HCT116 (cell line): ENCODE results near the gene ENTPD5. TPM values are rescaled to one million over a fixed set of nuclear protein-coding genes. Genes with fewer than 3 reads are reported as not detected.

Experiments used
- ATAC-seq: fragments of 200-7000 bp; cut with Tn5 transposase; 2 replicates; pipeline ENCODE4 v1.9.1; 2020; ENCODE audit warnings: mild to moderate bottlenecking, moderate library complexity
- BruUV-seq: library from RNA; stranded (reverse); fragments of 400-500 nt; replicated peaks from 2 replicates; lab custom pipeline; 2021; lab: Mats Ljungman, UMichigan
- CTCF ChIA-PET: fragments of 300-600 bp; sonication (Branson Sonifier 250); formaldehyde crosslinking; loops from one replicate; lab custom pipeline; 2021; ENCODE audit warnings: antibody characterized with exemption; lab: Charles Lee
- POLR2A ChIA-PET: fragments of 300-600, 350-600 bp; sonication (Branson Sonifier 250); formaldehyde crosslinking; loops from one replicate; lab custom pipeline; 2021; ENCODE audit warnings: antibody characterized with exemption; lab: Charles Lee
- RAD21 ChIA-PET, 2 experiments: fragments of 300-600 bp; sonication (Branson Sonifier 250); formaldehyde crosslinking; loops; one replicate each; lab custom pipeline; 2023; ENCODE audit warnings: low total read pairs in 2 of 2; ENCODE audit not compliant: uncharacterized antibody in 2 of 2, unreplicated experiment in 2 of 2, low non-redundant PET in 1 of 2; lab: Charles Lee
- DNase-seq: peaks from one replicate; pipeline ENCODE4 v3.0.0-alpha.2; 2010; ENCODE audit warnings: low read depth, low spot score
- H2AFZ ChIP-seq: fragments of 200-600 bp; shearing (Covaris generic), sonication (generic); 2 replicates; pipeline ENCODE4 v1.6.1; 2017; ENCODE audit warnings: low read depth, mixed run types, mixed read lengths, antibody characterized with exemption, low read length; ENCODE audit not compliant: poor library complexity, severe bottlenecking
- H3K27ac ChIP-seq: 2 replicates; pipeline ENCODE4 v1.5.1; 2012; ENCODE audit warnings: low read depth, low read length
- H3K27me3 ChIP-seq: fragments of 200-600 bp; sonication (generic); 2 replicates; pipeline ENCODE4 v1.6.1; 2016; ENCODE audit warnings: mixed run types, low read length, mixed read lengths; ENCODE audit not compliant: insufficient read depth
- H3K36me3 ChIP-seq, 2 experiments: fragments of 200-500 bp in 1 of 2; fragments of 200-600 bp in 1 of 2; sonication (Bioruptor generic) in 1 of 2; sonication (generic) in 1 of 2; 2 replicates each; pipeline versions ENCODE4 v1.5.1 to v1.6.1; 2014 to 2016; ENCODE audit warnings: low read length in 2 of 2, inconsistent platforms in 1 of 2, mixed read lengths in 1 of 2, mixed run types in 1 of 2; ENCODE audit not compliant: insufficient read depth in 2 of 2, control insufficient read depth in 1 of 2
- H3K4me1 ChIP-seq, 2 experiments: fragments of 200-600 bp in 1 of 2; sonication (generic) in 1 of 2; 2 replicates each; pipeline versions ENCODE4 v1.5.1 to v1.6.1; 2012 to 2017; ENCODE audit warnings: low read length in 2 of 2, inconsistent platforms in 1 of 2, mild to moderate bottlenecking in 1 of 2, mixed read lengths in 1 of 2, mixed run types in 1 of 2, moderate library complexity in 1 of 2; ENCODE audit not compliant: insufficient read depth in 2 of 2, control insufficient read depth in 1 of 2
- H3K4me2 ChIP-seq: fragments of 200-600 bp; sonication (generic); 2 replicates; pipeline ENCODE4 v1.6.1; 2017; ENCODE audit warnings: mixed run types, low read length, mixed read lengths
- H3K4me3 ChIP-seq, 2 experiments: fragments of 200-600 bp in 1 of 2; sonication (generic) in 1 of 2; replicated peaks in 1 of 2; 2 replicates each; pipeline ENCODE4 v1.5.1; 2011 to 2016; ENCODE audit warnings: low read length in 2 of 2, control low read depth in 1 of 2, low read depth in 1 of 2, mild to moderate bottlenecking in 1 of 2, mixed read lengths in 1 of 2, mixed run types in 1 of 2
- H3K79me2 ChIP-seq: fragments of 200-600 bp; sonication (generic); 2 replicates; pipeline ENCODE4 v1.6.1; 2017; ENCODE audit warnings: mild to moderate bottlenecking, mixed run types, low read length, moderate library complexity, mixed read lengths; ENCODE audit not compliant: insufficient read depth
- H3K9ac ChIP-seq: fragments of 200-600 bp; sonication (generic); 2 replicates; pipeline ENCODE4 v1.6.1; 2016; ENCODE audit warnings: low read length, mixed read lengths
- H3K9me2 ChIP-seq: fragments of 200-600 bp; sonication (generic), shearing (Covaris generic); 2 replicates; pipeline ENCODE4 v1.6.1; 2017; ENCODE audit warnings: mixed run types, mild to moderate bottlenecking, moderate library complexity; ENCODE audit not compliant: insufficient read depth
- H3K9me3 ChIP-seq, 2 experiments: fragments of 200-500 bp in 1 of 2; fragments of 200-600 bp in 1 of 2; sonication (Bioruptor generic) in 1 of 2; sonication (generic) in 1 of 2; 2 replicates each; pipeline ENCODE4 v1.6.1; 2014 to 2017; ENCODE audit warnings: low read length in 2 of 2, mixed read lengths in 2 of 2, inconsistent platforms in 1 of 2, low read depth in 1 of 2, mild to moderate bottlenecking in 1 of 2, mixed run types in 1 of 2, moderate library complexity in 1 of 2; ENCODE audit not compliant: control insufficient read depth in 1 of 2, insufficient read depth in 1 of 2
- H4K20me1 ChIP-seq: fragments of 200-600 bp; sonication (generic), shearing (Covaris generic); 2 replicates; pipeline ENCODE4 v1.6.1; 2017; ENCODE audit warnings: mixed run types, mild to moderate bottlenecking, moderate library complexity; ENCODE audit not compliant: insufficient read depth
- CEBPB ChIP-seq: IDR thresholded peaks from 2 replicates; pipeline ENCODE4 v1.6.1; 2012; ENCODE audit warnings: low read depth
- EGR1 ChIP-seq: IDR thresholded peaks from 2 replicates; pipeline ENCODE4 v1.6.1; 2012; ENCODE audit warnings: low read depth
- EZH2 ChIP-seq: fragments of 200-600 bp; sonication (generic); IDR thresholded peaks from 2 replicates; pipeline ENCODE4 v1.6.1; 2017; ENCODE audit warnings: antibody characterized with exemption, mixed run types
- EZH2phosphoT487 ChIP-seq: fragments of 200-600 bp; IDR thresholded peaks from 2 replicates; pipeline ENCODE4 v1.6.1; 2018; ENCODE audit warnings: antibody characterized with exemption, borderline replicate concordance
- SP1 ChIP-seq: IDR thresholded peaks from 2 replicates; pipeline ENCODE4 v1.6.1; 2012; ENCODE audit warnings: low read depth
- ZNF274 ChIP-seq: fragments of 200-500 bp; sonication (Bioruptor generic); IDR thresholded peaks from 2 replicates; pipeline ENCODE4 v1.6.1; 2014; ENCODE audit warnings: mild to moderate bottlenecking, low read depth, low read length, inconsistent platforms
- intact Hi-C: fragments of 100-400 bp; cut with micrococcal nuclease; formaldehyde crosslinking; loops from 2 replicates; pipeline ENCODE4 v1.10.0; 2022
- total RNA-seq: library from RNA; stranded (reverse); gene quantifications from one replicate; pipeline ENCODE4 v1.2.1, GENCODE V29; 2021; ENCODE audit not compliant: unreplicated experiment

The ENTPD5 gene
- total RNA-seq, 1 experiment from 2014 or later: 14.4 TPM

DNA sequence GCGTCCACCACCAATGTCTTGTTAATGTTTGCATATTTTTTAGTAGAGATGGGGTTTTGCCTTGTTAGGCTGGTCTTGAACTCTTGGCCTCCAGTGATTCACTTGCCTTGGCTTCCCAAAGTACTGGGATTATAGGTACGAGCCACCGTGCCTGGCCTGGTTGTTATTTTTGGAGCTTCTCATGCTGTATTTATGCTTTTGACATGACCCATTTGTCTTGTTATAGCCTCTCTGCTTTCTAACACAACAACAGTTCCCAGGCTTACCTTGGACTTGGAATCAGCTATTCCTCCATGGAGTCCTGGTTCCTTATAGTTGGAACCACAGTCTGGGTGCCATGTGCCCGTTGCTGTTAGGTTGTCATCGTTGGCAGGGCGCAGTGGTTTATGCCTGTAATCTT, 102.8 kb downstream of the ENTPD5 start:
- Histone ChIP-seq H3K9me2 (no peaks in the 10 kb centered on the region), H3K79me2 (peaks cover 42% of the 10 kb centered on the region), H3K27me3 (no peaks in the 10 kb centered on the region), H3K9ac (no peak overlapping the region), H4K20me1 (no peaks in the 10 kb centered on the region), H3K4me2 (no peak overlapping the region), H3K9me3 (no peaks in the 10 kb centered on the region; a peak in 1 of 4 replicates), H2AFZ (no peak overlapping the region), H3K27ac (no peak overlapping the region), H3K36me3 (peaks cover 21 to 22% of the 10 kb centered on the region in 2 experiments), H3K4me1 (peaks cover 6 to 19% of the 10 kb centered on the region in 2 experiments), H3K4me3 (no peak overlapping the region)
- POLR2A ChIA-PET: no interaction called here
- no peak for DNase-seq
- ATAC-seq: no peak
- CTCF ChIA-PET: no interaction called here
- TF ChIP-seq CEBPB: no peak
- RAD21 ChIA-PET: no interaction called here
- BruUV-seq: no TSS peak
- intact Hi-C loops: no loop called here

GRCh38 chr14:73913256-73913655, 105.8 kb downstream of the ENTPD5 start:
- H3K36me3 ChIP-seq: peaks cover 29 to 40% of the 10 kb centered on the region in 2 experiments
- CTCF ChIA-PET: no interaction called here

More at GRCh38 chr14:73913256-73913655, 105.8 kb downstream of the ENTPD5 start:
- POLR2A ChIA-PET: no interaction called here
- H3K9me3 ChIP-seq: no peaks in the 10 kb centered on the region; a peak in 1 of 4 replicates
- no peak for TF ChIP-seq EZH2
- no peak for TF ChIP-seq EGR1
- TF ChIP-seq EZH2phosphoT487: no peak
- TF ChIP-seq SP1: no peak
- no peak for TF ChIP-seq ZNF274
- RAD21 ChIA-PET: no interaction called here
- no peak for DNase-seq
- H3K4me1 ChIP-seq: peaks cover 6 to 19% of the 10 kb centered on the region in 2 experiments
- intact Hi-C loops: no loop called here
- no peak overlapping the region for H3K4me2 ChIP-seq
- no peaks in the 10 kb centered on the region for H4K20me1 ChIP-seq
- no peak overlapping the region for H3K4me3 ChIP-seq
- no peak overlapping the region for H3K27ac ChIP-seq
- H3K79me2 ChIP-seq: peaks cover 36% of the 10 kb centered on the region
- H3K27me3 ChIP-seq: no peaks in the 10 kb centered on the region
- H3K9me2 ChIP-seq: no peaks in the 10 kb centered on the region
- BruUV-seq: no TSS peak
- no peak overlapping the region for H2AFZ ChIP-seq
- no peak for ATAC-seq
- no peak overlapping the region for H3K9ac ChIP-seq
